AG04450 (cell line): ENCODE results near the gene ST3GAL5. TPM values are rescaled to one million over a fixed set of nuclear protein-coding genes. Genes with fewer than 3 reads are reported as not detected.

Experiments used
- CTCF ChIA-PET: fragments of 300-600, 350-600 bp; formaldehyde crosslinking; extraction: SDS; loops from one replicate; lab custom pipeline; 2022; ENCODE audit warnings: antibody characterized with exemption, inconsistent platforms; lab: Charles Lee
- POLR2A ChIA-PET: fragments of 350-600 bp; formaldehyde crosslinking; extraction: SDS; loops from one replicate; lab custom pipeline; 2021; ENCODE audit warnings: antibody characterized with exemption, inconsistent platforms; lab: Yijun Ruan, JAX
- DNase-seq: peaks from one replicate; pipeline ENCODE4 v3.0.0-alpha.2; 2011; ENCODE audit warnings: low read depth, low spot score
- H3K27ac ChIP-seq: one replicate; pipeline ENCODE4 v1.5.1; 2012; ENCODE audit warnings: low read depth, low read length, control low read depth
- H3K27me3 ChIP-seq: one replicate; pipeline ENCODE4 v1.6.0; 2012; ENCODE audit warnings: low read length; ENCODE audit not compliant: control insufficient read depth, insufficient read depth
- H3K4me3 ChIP-seq: 2 replicates; pipeline ENCODE4 v1.5.1; 2011; ENCODE audit warnings: mild to moderate bottlenecking, low read depth, low read length, control low read depth
- H3K9me3 ChIP-seq: 2 replicates; pipeline ENCODE4 v1.5.1; 2012; ENCODE audit warnings: low read length; ENCODE audit not compliant: control insufficient read depth, insufficient read depth
- CTCF ChIP-seq: IDR thresholded peaks from 2 replicates; pipeline ENCODE4 v1.5.1; 2011; ENCODE audit warnings: low read depth, low read length, control low read depth, inconsistent platforms
- polyA plus RNA-seq: library from polyadenylated mRNA; depleted of rRNA; stranded (reverse); fragments of >200 nt; gene quantifications from 2 replicates; pipeline ENCODE4 v1.2.3, GENCODE V29; 2011

Gene ST3GAL5
- polyA plus RNA-seq, 1 experiment = 26.8 TPM

GRCh38 chr2:85828725-85829124 is 60.1 kb downstream of the ST3GAL5 start:
- Histone ChIP-seq H3K9me3 (no peaks in the 10 kb centered on the region), H3K27ac (no peak overlapping the region), H3K4me3 (no peak overlapping the region), H3K27me3 (peaks cover 2% of the 10 kb centered on the region)
- TF ChIP-seq CTCF = no peak
- ChIA-PET POLR2A (no interaction called here), CTCF (interaction anchor here (0.6 to 13.1 kb wide), 3 partner anchors 14 to 249 kb away, joined by 4 to 375 read pairs (median 4); no protein-coding TSS in a partner anchor)
- DNase-seq = no peak

GRCh38 chr2:85827879-85828569 is 60.8 kb downstream of the ST3GAL5 start:
- no peak for TF ChIP-seq CTCF
- Histone ChIP-seq H3K27ac (no peak overlapping the region), H3K9me3 (no peaks in the 10 kb centered on the region), H3K27me3 (peaks cover 2% of the 10 kb centered on the region), H3K4me3 (no peak overlapping the region)
- no peak for DNase-seq
- CTCF ChIA-PET = interaction anchor here (0.5 to 13.1 kb wide), 63 partner anchors 8 to 290 kb away, joined by 3 to 375 read pairs (median 5); partner anchors contain the start of genes ATOH8, PTCD3 and ST3GAL5
- POLR2A ChIA-PET = interaction anchor here (0.6 to 1.3 kb wide), 2 partner anchors 61 to 251 kb away, joined by 3 read pairs; partner anchors contain the start of gene ST3GAL5

GRCh38 chr2:85826990-85827878 is 61.6 kb downstream of the ST3GAL5 start:
- peaks cover 5% of the 10 kb centered on the region for H3K27me3 ChIP-seq
- peak; percentile 86 for TF ChIP-seq CTCF
- no peaks in the 10 kb centered on the region for H3K9me3 ChIP-seq
- no peak overlapping the region for H3K27ac ChIP-seq
- no peak overlapping the region for H3K4me3 ChIP-seq
- no peak for DNase-seq
- ChIA-PET POLR2A (interaction anchor here (0.6 to 1.3 kb wide), 4 partner anchors 62 to 287 kb away, joined by 3 to 5 read pairs (median 3); partner anchors contain the start of gene ST3GAL5), CTCF (interaction anchor here (0.5 to 13.1 kb wide), 65 partner anchors 8 to 290 kb away, joined by 3 to 375 read pairs (median 5); partner anchors contain the start of genes ATOH8, PTCD3 and ST3GAL5)

GRCh38 chr2:85823951-85824350 is 64.8 kb downstream of the ST3GAL5 start:
- no peak for DNase-seq
- ChIA-PET CTCF (interaction anchor here (0.8 to 13.1 kb wide), 3 partner anchors 95 to 254 kb away, joined by 3 to 375 read pairs (median 7); no protein-coding TSS in a partner anchor), POLR2A (no interaction called here)
- H3K4me3 ChIP-seq = no peak overlapping the region
- peaks cover 5% of the 10 kb centered on the region for H3K27me3 ChIP-seq
- H3K27ac ChIP-seq = no peak overlapping the region
- no peak for TF ChIP-seq CTCF
- no peaks in the 10 kb centered on the region for H3K9me3 ChIP-seq
